NCI-H2171 treated with DMSO at 0.1 percent for 48 hours (cell line): ENCODE data around the gene PALLD.

Experiments used
- DNase-seq: peaks from one replicate; lab custom pipeline; 2025; lab: John Stamatoyannopoulos, UW

PALLD gene

GRCh38 chr4:168647646-168648375 lies 151.0 kb downstream of the PALLD start:
- no peak for DNase-seq

DNA sequence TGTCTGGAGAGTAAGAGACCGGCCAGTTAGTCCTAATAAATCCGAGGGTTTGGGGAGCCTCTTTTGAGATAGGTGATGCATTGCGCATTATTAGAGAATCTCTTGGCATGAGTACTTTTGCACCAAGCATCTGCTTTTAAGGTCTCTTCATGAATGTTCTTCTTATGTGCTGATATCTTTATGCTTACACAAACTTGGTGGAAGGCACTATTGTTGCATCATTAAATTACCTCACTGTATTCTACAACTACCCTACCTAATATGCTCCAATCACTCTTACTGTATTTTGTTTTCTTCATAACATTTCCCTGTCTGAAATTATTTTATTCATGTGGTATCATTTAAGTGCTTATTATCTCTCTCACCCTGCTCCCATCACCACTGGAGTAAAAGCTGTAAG lies 151.6 kb downstream of the PALLD start:
- no peak for DNase-seq

- no peak for DNase-seq
Observed at GRCh38 chr4:168648929-168649328, 152.1 kb downstream of the PALLD start.

GRCh38 chr4:168651374-168651773 lies 154.5 kb downstream of the PALLD start:
- DNase-seq, result no peak

GRCh38 chr4:168651864-168652263 lies 155.0 kb downstream of the PALLD start:
- no peak for DNase-seq

DNA sequence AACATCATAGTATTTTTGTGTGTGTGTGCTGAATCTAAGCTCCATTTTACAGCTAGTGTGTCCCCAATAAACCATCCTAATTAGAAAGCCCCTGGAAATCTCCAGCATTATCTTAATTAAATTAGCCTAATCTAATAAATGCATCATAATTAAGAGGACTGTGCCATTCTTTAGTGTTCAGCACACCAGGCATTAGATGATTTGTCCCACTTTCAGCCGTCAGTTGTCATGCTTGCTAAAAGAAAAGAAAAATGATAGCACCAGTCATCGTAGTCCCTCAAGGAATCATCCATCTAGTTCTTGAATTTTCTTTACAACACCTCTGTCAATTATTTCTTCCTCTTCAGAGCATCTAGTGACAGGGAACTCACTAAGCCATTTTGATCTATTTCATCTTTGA lies 155.9 kb downstream of the PALLD start:
- DNase-seq, result no peak

- peak; percentile 82 for DNase-seq
Observed at GRCh38 chr4:168654104-168654847, 157.4 kb downstream of the PALLD start.

DNA sequence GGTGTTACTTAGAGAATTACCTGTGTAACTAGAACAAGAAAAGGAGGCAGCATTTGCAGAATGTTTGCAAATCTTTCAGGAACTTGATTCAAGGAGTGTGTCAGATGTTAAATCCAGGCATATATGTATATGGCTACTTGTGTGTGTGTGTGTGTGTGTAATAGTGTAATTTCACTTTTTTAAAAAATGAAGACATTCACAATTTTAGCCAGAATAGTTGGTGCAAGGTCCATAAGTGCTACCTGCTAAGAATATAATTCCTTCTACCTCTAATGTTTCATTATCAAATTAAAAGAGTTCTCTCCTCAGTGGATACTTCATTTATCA lies 158.0 kb downstream of the PALLD start:
- no peak for DNase-seq

DNA sequence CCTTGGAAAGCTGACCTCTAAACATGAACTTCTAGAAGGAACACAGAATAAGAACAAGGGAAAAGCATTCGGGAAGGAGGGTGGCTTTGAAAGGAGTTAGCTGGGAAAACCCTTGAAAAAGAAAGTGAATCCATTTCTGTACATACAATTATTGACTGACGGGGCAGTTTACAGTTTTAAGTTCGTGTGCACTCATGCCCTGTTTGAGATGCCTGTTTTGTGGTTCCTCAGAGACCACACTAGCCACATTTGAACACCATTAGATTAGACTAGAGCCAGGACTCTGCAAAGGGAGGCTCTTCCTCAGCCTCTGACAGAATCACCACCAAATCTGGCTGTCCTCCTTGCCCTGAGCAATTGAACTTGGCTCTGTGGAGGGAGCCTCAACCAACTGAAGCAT lies 158.3 kb downstream of the PALLD start:
- DNase-seq, result peak; percentile 8

DNA sequence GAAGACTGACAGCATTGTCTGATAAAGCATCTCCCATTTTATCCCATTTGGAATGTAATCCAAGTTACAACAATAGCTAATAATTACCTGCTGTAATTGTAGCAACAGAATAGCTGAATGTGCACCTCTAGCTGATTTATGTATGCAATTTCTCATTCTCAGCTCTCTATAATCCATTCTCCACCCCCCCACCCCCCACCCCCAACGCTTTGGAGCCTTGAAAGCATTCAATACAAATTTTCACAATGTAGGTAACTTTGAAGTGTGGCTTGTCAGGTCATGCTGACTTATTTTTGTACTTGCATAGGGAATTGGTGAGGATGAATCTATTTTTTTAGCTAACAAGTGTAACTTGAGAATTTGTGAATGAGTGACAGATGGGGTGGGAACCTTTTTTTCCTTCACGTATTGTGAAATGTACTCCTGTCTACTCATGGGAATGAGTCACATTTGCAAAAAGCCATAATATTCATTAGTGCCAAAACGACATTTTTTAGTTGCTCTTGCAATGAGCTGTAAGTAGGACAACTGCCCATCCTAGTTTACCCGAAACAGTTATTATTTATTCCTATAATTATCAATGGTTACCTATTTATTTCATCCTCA lies 159.3 kb downstream of the PALLD start:
- peak; percentile 93 for DNase-seq

DNA sequence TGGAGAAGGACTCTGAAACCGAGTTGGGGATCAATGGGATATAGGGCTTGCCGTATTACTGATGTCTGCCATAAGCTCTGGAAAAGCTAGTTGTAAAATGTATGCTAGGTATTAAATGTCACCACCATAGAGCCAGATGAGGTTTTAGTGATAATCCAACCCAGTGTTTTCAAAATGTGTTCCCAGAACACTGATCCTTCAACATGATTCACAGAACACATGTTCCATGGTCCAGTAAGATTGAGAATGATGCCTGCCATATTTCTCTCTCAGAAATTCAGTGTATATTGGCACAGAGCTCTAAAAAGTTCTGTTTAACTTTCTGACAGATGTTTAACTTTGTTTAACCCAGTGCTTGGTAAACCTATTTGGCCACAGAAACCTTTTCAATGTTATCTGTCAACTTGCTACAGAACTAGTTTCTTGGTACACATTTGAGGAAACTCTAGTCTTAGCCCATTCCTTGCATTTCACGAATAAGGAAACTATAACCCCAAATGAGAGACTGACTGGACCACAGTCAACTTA lies 160.2 kb downstream of the PALLD start:
- peak; percentile 51 for DNase-seq

- DNase-seq, result no peak
Observed at GRCh38 chr4:168658751-168659150, 161.9 kb downstream of the PALLD start.

- no peak for DNase-seq
Observed at GRCh38 chr4:168659741-168660465, 163.1 kb downstream of the PALLD start.

DNA sequence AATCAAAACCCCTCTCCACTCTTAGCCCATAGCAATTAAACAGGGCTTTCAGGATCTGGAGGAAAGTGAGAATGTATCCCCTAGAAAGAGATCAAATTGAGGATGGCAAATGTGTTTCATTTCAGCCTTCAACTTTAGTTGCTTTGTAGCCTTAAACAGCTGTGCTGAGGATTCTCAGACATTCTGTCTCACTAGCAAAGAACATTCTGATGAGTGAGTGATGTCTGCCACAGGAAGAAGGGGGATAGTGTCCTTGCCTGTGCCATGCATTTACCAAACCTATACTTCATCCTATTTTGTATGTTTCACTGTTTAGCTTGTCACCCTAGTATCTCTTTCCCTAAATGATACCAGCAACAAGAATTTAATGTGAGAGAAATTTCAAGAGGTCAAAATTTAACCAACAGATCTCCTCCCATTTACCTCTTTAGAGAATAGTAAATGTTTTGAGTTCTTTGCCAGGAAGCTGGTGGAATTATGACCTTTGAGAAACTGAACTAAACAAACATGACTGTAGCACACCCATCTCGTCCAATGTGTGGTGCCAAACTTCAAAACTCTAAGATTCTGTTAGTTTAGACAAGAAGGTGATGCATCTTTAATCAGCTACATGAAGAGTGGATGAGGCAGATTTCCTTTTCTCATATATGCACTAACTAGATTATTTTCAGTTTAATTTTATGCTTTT lies 165.6 kb downstream of the PALLD start:
- no peak for DNase-seq

DNA sequence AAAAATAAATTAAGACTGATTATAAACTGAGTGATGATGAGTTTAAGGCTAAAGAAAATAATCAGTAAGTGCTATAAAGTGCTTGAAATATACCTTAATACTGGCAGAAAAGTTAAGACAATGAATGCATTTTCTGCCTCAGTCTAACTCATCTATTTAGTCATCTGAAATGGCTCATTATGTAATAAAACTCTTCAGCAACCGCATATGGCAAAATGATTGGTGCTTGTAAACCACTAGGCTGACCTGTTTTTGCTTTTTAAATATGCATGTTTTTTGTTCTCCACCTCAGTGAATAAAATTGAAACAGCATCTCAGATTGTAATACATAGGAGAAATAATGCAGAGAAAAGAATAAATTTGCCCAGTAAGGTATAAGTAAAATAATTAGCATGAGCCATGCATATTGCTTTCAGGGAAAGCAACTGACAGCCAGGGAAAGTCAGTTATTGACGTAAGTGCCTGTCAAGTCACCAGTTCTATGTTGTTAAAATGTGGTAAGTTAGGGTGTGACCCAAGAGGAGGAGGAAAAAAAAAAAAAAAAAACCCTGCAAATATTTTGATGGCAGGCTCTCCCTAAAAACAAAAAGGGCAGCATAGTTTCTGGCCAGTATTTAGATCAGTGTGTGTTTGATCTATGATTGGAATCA lies 167.5 kb downstream of the PALLD start:
- no peak for DNase-seq

DNA sequence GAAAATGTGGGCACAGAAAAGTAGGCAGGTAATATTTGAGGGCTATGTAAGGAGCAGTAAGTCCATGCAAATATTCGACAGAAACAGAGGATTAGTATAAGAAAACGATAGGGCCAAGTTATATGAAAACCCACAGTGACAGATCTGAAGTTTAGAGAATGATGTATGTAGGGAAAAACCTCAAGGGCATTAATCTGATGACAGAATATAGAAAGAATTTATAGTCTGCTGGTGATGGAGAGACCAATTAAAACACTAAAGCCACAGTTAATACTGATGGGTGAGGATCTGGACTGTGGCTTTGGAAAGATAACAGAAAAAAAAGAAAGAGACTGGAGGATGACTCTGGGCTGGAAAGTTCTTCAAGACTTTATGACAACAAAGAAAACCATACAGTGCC lies 169.7 kb downstream of the PALLD start:
- no peak for DNase-seq

GRCh38 chr4:168667376-168667775 lies 170.5 kb downstream of the PALLD start:
- no peak for DNase-seq

GRCh38 chr4:168667921-168668320 lies 171.1 kb downstream of the PALLD start:
- peak; percentile 35 for DNase-seq

DNA sequence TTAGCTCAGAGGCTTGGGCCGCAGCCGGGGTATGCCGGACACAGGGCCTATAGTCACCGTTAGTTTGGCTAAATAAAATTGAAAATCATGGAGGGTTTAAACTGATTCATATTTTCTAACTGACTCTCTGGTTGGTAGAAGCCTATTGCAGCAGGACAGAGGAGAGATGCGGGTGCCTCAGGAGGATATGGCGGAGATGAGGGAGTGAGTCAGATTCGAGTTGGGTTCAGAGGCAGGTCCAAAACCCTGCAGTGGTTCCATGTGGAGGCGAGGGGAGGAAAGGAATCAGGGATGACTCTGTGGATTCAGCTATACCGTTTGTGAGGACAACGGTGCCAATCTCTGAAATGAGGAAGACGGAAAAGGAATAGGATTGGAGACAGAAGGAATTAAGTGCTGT lies 176.6 kb downstream of the PALLD start:
- no peak for DNase-seq

DNA sequence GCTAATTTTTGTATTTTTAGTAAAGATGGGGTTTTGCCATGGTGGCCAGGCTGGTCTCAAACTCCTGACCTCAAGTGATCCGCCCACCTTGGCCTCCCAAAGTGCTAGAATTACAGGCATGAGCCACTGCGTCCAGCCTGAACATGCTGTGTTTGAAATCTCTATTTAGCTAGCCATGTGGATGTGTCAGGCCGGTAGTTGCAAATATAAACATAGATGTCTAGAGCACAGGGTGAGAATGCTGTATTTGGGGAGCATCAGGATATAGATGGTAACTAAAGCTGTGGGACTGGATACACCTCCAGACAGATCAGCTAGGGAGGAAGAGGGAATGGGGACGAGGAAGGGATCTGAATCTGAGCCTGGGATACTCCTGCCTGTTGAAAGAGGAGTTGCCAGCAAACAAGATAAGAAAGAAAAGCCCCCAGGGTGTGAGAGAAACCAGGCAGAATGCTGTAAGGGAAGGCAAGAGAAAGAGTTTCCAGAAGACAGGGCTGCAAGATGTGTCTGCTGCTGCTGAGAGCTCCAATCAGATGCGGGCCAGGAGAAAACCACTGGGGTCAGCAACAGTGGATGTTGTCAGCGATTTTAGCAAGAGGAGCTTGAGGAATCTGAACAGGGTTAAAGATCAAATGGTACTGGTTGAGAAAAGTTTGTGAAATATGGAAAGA lies 177.4 kb downstream of the PALLD start:
- DNase-seq, result no peak

- no peak for DNase-seq
Observed at GRCh38 chr4:168674866-168675265, 178.0 kb downstream of the PALLD start.
